HG02973 (cell line): ENCODE measurements around the gene TRIO.

Experiments
- ATAC-seq: cut with Tn5 transposase; IDR thresholded peaks from one replicate; pipeline ENCODE4 v1.9.1; 2021; ENCODE audit warnings: moderate library complexity; ENCODE audit not compliant: unreplicated experiment

The TRIO gene

GRCh38 chr5:14260637-14261036 lies 117.5 kb downstream of the TRIO start:
- no peak for ATAC-seq

- no peak for ATAC-seq
These were observed 118.1 kb downstream of the TRIO start for GRCh38 chr5:14261235-14261634.

GRCh38 chr5:14261856-14262611 lies 118.9 kb downstream of the TRIO start:
- ATAC-seq: no peak

- no peak for ATAC-seq
These were observed 120.0 kb downstream of the TRIO start for GRCh38 chr5:14263113-14263512.

- ATAC-seq: no peak
These were observed 120.6 kb downstream of the TRIO start for GRCh38 chr5:14263699-14264098.

GRCh38 chr5:14264605-14265316 lies 121.6 kb downstream of the TRIO start:
- peak; percentile 94 for ATAC-seq

- no peak for ATAC-seq
These were observed 122.4 kb downstream of the TRIO start for GRCh38 chr5:14265570-14265969.

GRCh38 chr5:14266171-14266570 lies 123.0 kb downstream of the TRIO start:
- ATAC-seq: no peak

GRCh38 chr5:14266686-14267085 lies 123.5 kb downstream of the TRIO start:
- no peak for ATAC-seq

- ATAC-seq: no peak
These were observed 124.2 kb downstream of the TRIO start for GRCh38 chr5:14267166-14267838.

GRCh38 chr5:14267991-14268708 lies 125.0 kb downstream of the TRIO start:
- no peak for ATAC-seq

GRCh38 chr5:14268738-14269137 lies 125.6 kb downstream of the TRIO start:
- no peak for ATAC-seq

- ATAC-seq: no peak
These were observed 126.3 kb downstream of the TRIO start for GRCh38 chr5:14269395-14269794.

- ATAC-seq: no peak
These were observed 127.1 kb downstream of the TRIO start for GRCh38 chr5:14270209-14270702.

GRCh38 chr5:14272548-14273205 lies 129.5 kb downstream of the TRIO start:
- ATAC-seq: no peak

GRCh38 chr5:14273207-14273767 lies 130.1 kb downstream of the TRIO start:
- ATAC-seq: no peak

GRCh38 chr5:14276380-14276779 lies 133.2 kb downstream of the TRIO start:
- ATAC-seq: no peak

GRCh38 chr5:14277385-14278320 lies 134.5 kb downstream of the TRIO start:
- peak; percentile 36 for ATAC-seq

- ATAC-seq: no peak
These were observed 137.2 kb downstream of the TRIO start for GRCh38 chr5:14280294-14280854.
